CD14-positive monocyte (primary cell): Measurements from ENCODE around the gene RGS7. TPM values are rescaled to one million over a fixed set of nuclear protein-coding genes. Genes with fewer than 3 reads are reported as not detected.

Source experiments
- DNase-seq, 3 donors: peaks; one replicate each; pipeline ENCODE4 v3.0.0-alpha.2; 2011 to 2022
- H2AFZ ChIP-seq: 2 replicates; pipeline ENCODE4 v1.6.0; 2012; ENCODE audit warnings: mild to moderate bottlenecking, low read depth, low read length, inconsistent platforms; ENCODE audit not compliant: insufficient read depth, poor library complexity, severe bottlenecking
- H3K27ac ChIP-seq, 2 donors: 1 replicate in 1 of 2; 2 replicates in 1 of 2; pipeline ENCODE4 v1.5.1; 2012 to 2013; ENCODE audit warnings: low read length in 2 of 2, control low read depth in 1 of 2, inconsistent platforms in 1 of 2, low read depth in 1 of 2, mild to moderate bottlenecking in 1 of 2
- H3K27me3 ChIP-seq, 2 donors: one replicate each; pipeline versions ENCODE4 v1.6.0 to v1.6.1; 2011 to 2013; ENCODE audit warnings: low read length in 2 of 2; ENCODE audit not compliant: control insufficient read depth in 2 of 2, insufficient read depth in 2 of 2
- H3K36me3 ChIP-seq, 2 donors: replicated peaks in 1 of 2; 1 replicate in 1 of 2; 2 replicates in 1 of 2; pipeline versions ENCODE4 v1.5.1 to v1.6.1; 2012 to 2013; ENCODE audit warnings: low read length in 2 of 2, control low read depth in 1 of 2, inconsistent platforms in 1 of 2, mild to moderate bottlenecking in 1 of 2; ENCODE audit not compliant: insufficient read depth in 2 of 2, control insufficient read depth in 1 of 2
- H3K4me1 ChIP-seq, 2 donors: 1 replicate in 1 of 2; 2 replicates in 1 of 2; pipeline versions ENCODE4 v1.5.1 to v1.6.1; 2012 to 2013; ENCODE audit warnings: low read length in 2 of 2, control low read depth in 1 of 2, inconsistent platforms in 1 of 2, mild to moderate bottlenecking in 1 of 2, moderate library complexity in 1 of 2; ENCODE audit not compliant: insufficient read depth in 2 of 2, control insufficient read depth in 1 of 2
- H3K4me2 ChIP-seq: replicated peaks from 2 replicates; pipeline ENCODE3; 2012; ENCODE audit warnings: low read length, moderate library complexity, mild to moderate bottlenecking; ENCODE audit not compliant: poor library complexity, severe bottlenecking; ENCODE audit errors: extremely low read depth
- H3K4me3 ChIP-seq, 3 experiments: fragments of 200-600 bp in 1 of 3; sonication (generic) in 1 of 3; replicated peaks in 1 of 3; 1 replicate in 2 of 3; 2 replicates in 1 of 3; pipeline ENCODE4 v1.5.1; 2011 to 2013; ENCODE audit warnings: low read length in 3 of 3, mild to moderate bottlenecking in 3 of 3, control low read depth in 2 of 3, low read depth in 2 of 3, inconsistent platforms in 1 of 3, moderate library complexity in 1 of 3
- H3K79me2 ChIP-seq: 2 replicates; pipeline ENCODE4 v1.6.0; 2012; ENCODE audit warnings: mild to moderate bottlenecking, control low read depth, inconsistent platforms, low read length, moderate library complexity; ENCODE audit not compliant: insufficient read depth
- H3K9ac ChIP-seq: 2 replicates; pipeline ENCODE4 v1.6.0; 2017; ENCODE audit warnings: low read length, mild to moderate bottlenecking; ENCODE audit not compliant: insufficient read depth, poor library complexity, severe bottlenecking
- H3K9me3 ChIP-seq, 2 donors: replicated peaks in 1 of 2; 1 replicate in 1 of 2; 2 replicates in 1 of 2; pipeline versions ENCODE4 v1.5.1 to v1.6.1; 2012 to 2013; ENCODE audit warnings: low read length in 2 of 2, control low read depth in 1 of 2; ENCODE audit not compliant: control insufficient read depth in 1 of 2, insufficient read depth in 1 of 2
- H4K20me1 ChIP-seq: 2 replicates; pipeline ENCODE4 v1.6.0; 2012; ENCODE audit warnings: mild to moderate bottlenecking, low read length, control low read depth, moderate library complexity; ENCODE audit not compliant: insufficient read depth
- H3K27ac Mint-ChIP-seq, 7 donors: one replicate each; pipeline ENCODE4 v1.8.0; 2020; ENCODE audit warnings: mild to moderate bottlenecking in 7 of 7, mixed read lengths in 7 of 7, moderate library complexity in 6 of 7, inconsistent platforms in 2 of 7
- H3K27me3 Mint-ChIP-seq, 3 donors: one replicate each; pipeline ENCODE4 v1.8.0; 2021 to 2022; ENCODE audit warnings: low read depth in 3 of 3, mild to moderate bottlenecking in 3 of 3, mixed read lengths in 3 of 3, moderate library complexity in 3 of 3, inconsistent platforms in 1 of 3
- H3K36me3 Mint-ChIP-seq, 2 donors: one replicate each; pipeline ENCODE4 v1.8.0; 2020; ENCODE audit warnings: mixed read lengths in 2 of 2, inconsistent platforms in 1 of 2, mild to moderate bottlenecking in 1 of 2
- H3K4me1 Mint-ChIP-seq: one replicate; pipeline ENCODE4 v1.8.0; 2020; ENCODE audit warnings: mild to moderate bottlenecking, mixed read lengths
- H3K4me3 Mint-ChIP-seq, 2 donors: one replicate each; pipeline ENCODE4 v1.8.0; 2020; ENCODE audit warnings: mild to moderate bottlenecking in 2 of 2, mixed read lengths in 2 of 2, moderate library complexity in 1 of 2
- H3K9me3 Mint-ChIP-seq, 7 donors: one replicate each; pipeline ENCODE4 v1.8.0; 2020 to 2022; ENCODE audit warnings: mixed read lengths in 7 of 7, mild to moderate bottlenecking in 6 of 7, moderate library complexity in 6 of 7, inconsistent platforms in 2 of 7
- CTCF ChIP-seq: fragments of 200-600 bp; IDR thresholded peaks from one replicate; pipeline ENCODE4 v1.8.0; 2022; ENCODE audit warnings: antibody characterized with exemption, mild to moderate bottlenecking
- WGBS: methylation state at CpG from one replicate; pipeline ENCODE4 v1.1.5; 2013; ENCODE audit warnings: missing lambda C conversion rate; ENCODE audit not compliant: insufficient coverage; 5-methylcytosine and 5-hydroxymethylcytosine counted together
- intact Hi-C, 2 donors: fragments of 100-400 bp; cut with micrococcal nuclease; formaldehyde crosslinking; loops; one replicate each; pipeline versions ENCODE4 v1.15.0 to v1.15.1; 2023
- polyA plus RNA-seq, 3 donors: library from polyadenylated mRNA; depleted of rRNA in 1 of 3; unstranded in 2 of 3; stranded (reverse) in 1 of 3; fragments of 300-500 nt in 2 of 3; fragments of >200 nt in 1 of 3; fragmentation: Illumina TruSeq in 2 of 3; gene quantifications; 1 replicate in 2 of 3; 2 replicates in 1 of 3; pipeline ENCODE4 v1.2.3, GENCODE V29; 2012 to 2021

The RGS7 gene
- polyA plus RNA-seq, 3 donors: not detected

- Histone ChIP-seq H4K20me1 (no peaks in the 10 kb centered on the region), H3K9ac (no peak overlapping the region), H3K27me3 (no peaks in the 10 kb centered on the region), H3K36me3 (no peaks in the 10 kb centered on the region), H3K4me1 (no peaks in the 10 kb centered on the region), H3K27ac (no peak overlapping the region), H3K4me3 (no peak overlapping the region), H3K4me2 (no peak overlapping the region), H3K9me3 (no peaks in the 10 kb centered on the region), H2AFZ (no peak overlapping the region), H3K79me2 (no peaks in the 10 kb centered on the region)
- WGBS: 96% methylated on average over 5 of the region's 5 CpGs
- Mint-ChIP-seq H3K4me1 (no peaks in the 10 kb centered on the region), H3K36me3 (no peaks in the 10 kb centered on the region), H3K27ac (no peak overlapping the region), H3K27me3 (peaks cover 0 to 4% (median 0%) of the 10 kb centered on the region in 3 donors), H3K4me3 (no peak overlapping the region), H3K9me3 (peaks cover 0 to 5% (median 2%) of the 10 kb centered on the region in 7 donors)
- intact Hi-C loops: no loop called here
- DNase-seq: no peak
- TF ChIP-seq CTCF: no peak
These were observed 259.5 kb downstream of the RGS7 start for GRCh38 chr1:241097479-241097878.

- Mint-ChIP-seq H3K4me1 (no peaks in the 10 kb centered on the region), H3K27ac (no peak overlapping the region), H3K9me3 (peaks cover 0 to 5% (median 2%) of the 10 kb centered on the region in 7 donors), H3K36me3 (no peaks in the 10 kb centered on the region), H3K4me3 (no peak overlapping the region), H3K27me3 (peaks cover 0 to 4% (median 0%) of the 10 kb centered on the region in 3 donors)
- Histone ChIP-seq H3K36me3 (no peaks in the 10 kb centered on the region), H3K4me1 (no peaks in the 10 kb centered on the region), H3K4me3 (no peak overlapping the region), H3K4me2 (no peak overlapping the region), H2AFZ (no peak overlapping the region), H3K27ac (no peak overlapping the region), H3K79me2 (no peaks in the 10 kb centered on the region), H3K9ac (no peak overlapping the region), H4K20me1 (no peaks in the 10 kb centered on the region), H3K27me3 (no peaks in the 10 kb centered on the region), H3K9me3 (no peaks in the 10 kb centered on the region)
- WGBS: 92% methylated on average over 2 of the region's 4 CpGs
- DNase-seq: no peak
- intact Hi-C loops: no loop called here
- no peak for TF ChIP-seq CTCF
These were observed 260.0 kb downstream of the RGS7 start for GRCh38 chr1:241096982-241097381.
